Neuronal stem cell (in vitro differentiated cells): Measurements from ENCODE around the gene LDB2.

Experiments used
- DNase-seq: peaks from one replicate; pipeline ENCODE4 v3.0.0-alpha.2; 2013; ENCODE audit warnings: low spot score
- H2AFZ ChIP-seq: one replicate; pipeline ENCODE4 v1.6.1; 2013; ENCODE audit warnings: mild to moderate bottlenecking, low read length, inconsistent platforms
- H2AK5ac ChIP-seq: 2 replicates; pipeline ENCODE4 v1.6.1; 2013; ENCODE audit warnings: low read depth, mild to moderate bottlenecking, inconsistent platforms, low read length, moderate library complexity, mixed read lengths
- H2BK120ac ChIP-seq: 2 replicates; pipeline ENCODE4 v1.6.1; 2013; ENCODE audit warnings: low read depth, mild to moderate bottlenecking, inconsistent platforms, low read length, moderate library complexity, mixed read lengths
- H2BK12ac ChIP-seq: one replicate; pipeline ENCODE4 v1.6.1; 2013; ENCODE audit warnings: low read length, inconsistent platforms
- H2BK15ac ChIP-seq: 2 replicates; pipeline ENCODE4 v1.6.1; 2013; ENCODE audit warnings: mild to moderate bottlenecking, low read length, inconsistent platforms, mixed read lengths
- H2BK5ac ChIP-seq: one replicate; pipeline ENCODE4 v1.6.1; 2013; ENCODE audit warnings: inconsistent platforms, mild to moderate bottlenecking, low read length, moderate library complexity
- H3K14ac ChIP-seq: one replicate; pipeline ENCODE4 v1.6.1; 2013; ENCODE audit warnings: low read length, inconsistent platforms
- H3K18ac ChIP-seq: 2 replicates; pipeline ENCODE4 v1.6.1; 2013; ENCODE audit warnings: low read length, inconsistent platforms
- H3K23ac ChIP-seq: 2 replicates; pipeline ENCODE4 v1.6.1; 2013; ENCODE audit warnings: low read depth, mild to moderate bottlenecking, mixed read lengths, low read length, inconsistent platforms; ENCODE audit not compliant: poor library complexity
- H3K27ac ChIP-seq: replicated peaks from 3 replicates; pipeline ENCODE4 v1.5.1; 2013; ENCODE audit warnings: low read length, inconsistent platforms
- H3K27me3 ChIP-seq, 3 experiments: 2 replicates each; pipeline ENCODE4 v1.6.1; 2013; ENCODE audit warnings: low read length in 3 of 3, mild to moderate bottlenecking in 2 of 3, inconsistent platforms in 1 of 3, low read depth in 1 of 3, mixed read lengths in 1 of 3, moderate library complexity in 1 of 3; ENCODE audit not compliant: control insufficient read depth in 3 of 3, insufficient read depth in 3 of 3
- H3K36me3 ChIP-seq, 2 donors: replicated peaks in 1 of 2; 2 replicates each; pipeline ENCODE4 v1.6.1; 2013; ENCODE audit warnings: low read length in 2 of 2; ENCODE audit not compliant: control insufficient read depth in 2 of 2, insufficient read depth in 2 of 2
- H3K4ac ChIP-seq: 2 replicates; pipeline ENCODE4 v1.6.1; 2013; ENCODE audit warnings: inconsistent platforms, mild to moderate bottlenecking, low read length, moderate library complexity
- H3K4me1 ChIP-seq, 2 donors: 1 replicate in 1 of 2; 2 replicates in 1 of 2; pipeline ENCODE4 v1.6.1; 2013; ENCODE audit warnings: low read length in 2 of 2, low read depth in 1 of 2; ENCODE audit not compliant: control insufficient read depth in 2 of 2, insufficient read depth in 1 of 2
- H3K4me2 ChIP-seq: one replicate; pipeline ENCODE4 v1.6.1; 2013; ENCODE audit warnings: mild to moderate bottlenecking, low read length, inconsistent platforms; ENCODE audit not compliant: insufficient read depth, poor library complexity, severe bottlenecking
- H3K4me3 ChIP-seq, 2 donors: 2 replicates each; pipeline ENCODE4 v1.5.1; 2013; ENCODE audit warnings: low read length in 2 of 2, mild to moderate bottlenecking in 2 of 2, inconsistent platforms in 1 of 2, moderate library complexity in 1 of 2
- H3K79me1 ChIP-seq: one replicate; pipeline ENCODE4 v1.6.1; 2013; ENCODE audit warnings: low read depth, mild to moderate bottlenecking, inconsistent platforms, low read length, moderate library complexity
- H3K9ac ChIP-seq: one replicate; pipeline ENCODE4 v1.6.1; 2013; ENCODE audit warnings: mild to moderate bottlenecking, low read depth, low read length, inconsistent platforms; ENCODE audit not compliant: poor library complexity
- H3K9me3 ChIP-seq, 2 donors: replicated peaks in 1 of 2; 2 replicates each; pipeline versions ENCODE3 to v1.6.1; 2013; ENCODE audit warnings: low read length in 2 of 2, mild to moderate bottlenecking in 2 of 2, inconsistent platforms in 1 of 2, low read depth in 1 of 2, mixed read lengths in 1 of 2, moderate library complexity in 1 of 2; ENCODE audit not compliant: control insufficient read depth in 2 of 2, insufficient read depth in 1 of 2
- H4K8ac ChIP-seq: one replicate; pipeline ENCODE4 v1.6.1; 2013; ENCODE audit warnings: low read depth, mild to moderate bottlenecking, inconsistent platforms, low read length, moderate library complexity
- H4K91ac ChIP-seq: one replicate; pipeline ENCODE4 v1.6.1; 2013; ENCODE audit warnings: low read length, low read depth, mild to moderate bottlenecking, inconsistent platforms; ENCODE audit not compliant: poor library complexity
- WGBS, 2 donors: extraction: QIAGEN DNeasy Blood & Tissue Kit; methylation state at CpG; one replicate each; pipeline ENCODE4 v1.1.7; 2013; ENCODE audit warnings: missing lambda C conversion rate in 2 of 2, mixed read lengths in 1 of 2; ENCODE audit not compliant: insufficient read length in 2 of 2, insufficient replicate concordance in 1 of 2; ENCODE audit errors: extremely low coverage in 2 of 2; 5-methylcytosine and 5-hydroxymethylcytosine counted together

LDB2 gene

GRCh38 chr4:16860516-16860915 lies 37.9 kb downstream of the LDB2 start:
- no peak overlapping the region for H3K9ac ChIP-seq
- no peak overlapping the region for H3K4ac ChIP-seq
- H3K27ac ChIP-seq = no peak overlapping the region
- H2BK15ac ChIP-seq = no peak overlapping the region
- no peak overlapping the region for H2BK120ac ChIP-seq
- H2AK5ac ChIP-seq = no peak overlapping the region
- no peak overlapping the region for H2BK5ac ChIP-seq
- no peak overlapping the region for H3K18ac ChIP-seq
- H3K27me3 ChIP-seq = no peaks in the 10 kb centered on the region
- no peak overlapping the region for H2AFZ ChIP-seq
- WGBS, 2 donors = no CpG with 5 or more reads among the region's 1 CpG
- H3K14ac ChIP-seq = no peak overlapping the region
- H3K9me3 ChIP-seq = no peaks in the 10 kb centered on the region
- H4K91ac ChIP-seq = no peak overlapping the region
- H2BK12ac ChIP-seq = no peak overlapping the region
- no peaks in the 10 kb centered on the region for H3K36me3 ChIP-seq
- H3K23ac ChIP-seq = no peak overlapping the region
- H3K4me1 ChIP-seq = peaks cover 4 to 6% of the 10 kb centered on the region in 2 donors
- no peak for DNase-seq
- H3K79me1 ChIP-seq = no peaks in the 10 kb centered on the region
- no peak overlapping the region for H3K4me3 ChIP-seq
- no peak overlapping the region for H4K8ac ChIP-seq
- no peak overlapping the region for H3K4me2 ChIP-seq

DNA sequence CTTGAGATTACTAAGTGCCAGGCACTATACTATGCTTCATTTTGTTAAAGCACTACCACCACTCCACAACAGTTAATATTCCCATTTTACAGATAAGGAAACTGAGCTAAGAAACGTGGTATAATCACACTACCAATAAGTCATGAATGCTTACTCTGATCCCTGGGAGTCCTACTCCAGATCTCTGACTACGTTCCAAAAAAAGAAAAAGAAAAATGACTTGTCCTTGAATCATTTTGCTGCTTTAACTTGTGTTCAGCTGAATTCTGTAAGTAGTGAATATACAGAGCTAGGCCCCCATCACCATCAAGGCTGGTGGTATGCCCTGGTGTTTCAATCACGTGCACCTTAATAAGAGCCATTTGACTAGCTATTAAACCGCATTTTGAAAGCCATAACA lies 39.4 kb downstream of the LDB2 start:
- Histone ChIP-seq H2BK12ac (no peak overlapping the region), H3K36me3 (no peaks in the 10 kb centered on the region), H3K4me2 (no peak overlapping the region), H3K9ac (no peak overlapping the region), H3K4ac (no peak overlapping the region), H2BK15ac (no peak overlapping the region), H3K4me1 (peaks cover 4% of the 10 kb centered on the region in 2 donors), H3K27me3 (no peaks in the 10 kb centered on the region), H4K91ac (no peak overlapping the region), H4K8ac (no peak overlapping the region), H3K27ac (no peak overlapping the region), H2BK5ac (no peak overlapping the region), H2AK5ac (no peak overlapping the region), H2BK120ac (no peak overlapping the region), H2AFZ (no peak overlapping the region), H3K18ac (no peak overlapping the region), H3K79me1 (no peaks in the 10 kb centered on the region), H3K4me3 (no peak overlapping the region), H3K14ac (no peak overlapping the region), H3K9me3 (no peaks in the 10 kb centered on the region), H3K23ac (no peak overlapping the region)
- no peak for DNase-seq
- WGBS, 2 donors = no CpG with 5 or more reads among the region's 4 CpGs

GRCh38 chr4:16858275-16858752 lies 40.1 kb downstream of the LDB2 start:
- Histone ChIP-seq H2BK12ac (no peak overlapping the region), H3K36me3 (no peaks in the 10 kb centered on the region), H2AFZ (no peak overlapping the region), H3K18ac (no peak overlapping the region), H2BK5ac (no peak overlapping the region), H3K4me2 (no peak overlapping the region), H2BK15ac (no peak overlapping the region), H3K27me3 (no peaks in the 10 kb centered on the region), H3K23ac (no peak overlapping the region), H4K8ac (no peak overlapping the region), H3K27ac (no peak overlapping the region), H3K9ac (no peak overlapping the region), H2BK120ac (no peak overlapping the region), H3K4me3 (no peak overlapping the region), H4K91ac (no peak overlapping the region), H3K4ac (no peak overlapping the region), H3K79me1 (no peaks in the 10 kb centered on the region), H3K14ac (no peak overlapping the region), H3K9me3 (no peaks in the 10 kb centered on the region), H3K4me1 (peaks cover 4% of the 10 kb centered on the region in 2 donors), H2AK5ac (no peak overlapping the region)
- no peak for DNase-seq
- no CpG with 5 or more reads among the region's 9 CpGs for WGBS, 2 donors

- no peak overlapping the region for H4K8ac ChIP-seq
- no peak overlapping the region for H2BK12ac ChIP-seq
- H2BK15ac ChIP-seq = no peak overlapping the region
- no peak overlapping the region for H3K9ac ChIP-seq
- no CpG with 5 or more reads among the region's 5 CpGs for WGBS, 2 donors
- H3K27me3 ChIP-seq = no peaks in the 10 kb centered on the region
- H3K4me1 ChIP-seq = peaks cover 4% of the 10 kb centered on the region in 2 donors
- no peak overlapping the region for H3K4me2 ChIP-seq
- no peak for DNase-seq
- H4K91ac ChIP-seq = no peak overlapping the region
- no peak overlapping the region for H3K18ac ChIP-seq
- no peak overlapping the region for H2AFZ ChIP-seq
- no peak overlapping the region for H2BK5ac ChIP-seq
- no peak overlapping the region for H2AK5ac ChIP-seq
- no peak overlapping the region for H2BK120ac ChIP-seq
- no peaks in the 10 kb centered on the region for H3K9me3 ChIP-seq
- no peak overlapping the region for H3K4ac ChIP-seq
- no peak overlapping the region for H3K14ac ChIP-seq
- no peak overlapping the region for H3K4me3 ChIP-seq
- no peak overlapping the region for H3K27ac ChIP-seq
- H3K23ac ChIP-seq = no peak overlapping the region
- no peaks in the 10 kb centered on the region for H3K79me1 ChIP-seq
- H3K36me3 ChIP-seq = no peaks in the 10 kb centered on the region
These were observed 41.0 kb downstream of the LDB2 start for GRCh38 chr4:16857425-16857824.
